H9 (cell line): ENCODE data around the gene EVC. TPM values are rescaled to one million over a fixed set of nuclear protein-coding genes. Genes with fewer than 3 reads are reported as not detected.

Source experiments
- DNase-seq: peaks from one replicate; pipeline ENCODE4 v3.0.0-alpha.2; 2017
- H2AFZ ChIP-seq: one replicate; pipeline ENCODE4 v1.6.1; 2013; ENCODE audit warnings: mild to moderate bottlenecking, low read length, control low read depth, moderate library complexity
- H2AK5ac ChIP-seq: 2 replicates; pipeline ENCODE4 v1.6.1; 2013; ENCODE audit warnings: low read length, control low read depth, mixed read lengths; ENCODE audit not compliant: insufficient read length
- H2BK120ac ChIP-seq: one replicate; pipeline ENCODE4 v1.6.1; 2013; ENCODE audit warnings: low read depth, mild to moderate bottlenecking, low read length, control low read depth, inconsistent platforms; ENCODE audit not compliant: poor library complexity, severe bottlenecking
- H2BK12ac ChIP-seq: 2 replicates; pipeline ENCODE4 v1.6.1; 2013; ENCODE audit warnings: low read length, control low read depth, mixed read lengths, low read depth; ENCODE audit not compliant: insufficient read length
- H2BK15ac ChIP-seq: 2 replicates; pipeline ENCODE4 v1.6.1; 2013; ENCODE audit warnings: low read depth, low read length, control low read depth
- H2BK20ac ChIP-seq: one replicate; pipeline ENCODE4 v1.6.1; 2013; ENCODE audit warnings: low read depth, mild to moderate bottlenecking, low read length, control low read depth, inconsistent platforms; ENCODE audit not compliant: poor library complexity, severe bottlenecking
- H2BK5ac ChIP-seq: 2 replicates; pipeline ENCODE4 v1.6.1; 2013; ENCODE audit warnings: low read length, control low read depth, mixed read lengths; ENCODE audit not compliant: insufficient read length
- H3K14ac ChIP-seq: 2 replicates; pipeline ENCODE4 v1.6.1; 2013; ENCODE audit warnings: low read length, control low read depth; ENCODE audit not compliant: insufficient read depth
- H3K18ac ChIP-seq: 2 replicates; pipeline ENCODE4 v1.6.1; 2013; ENCODE audit warnings: low read depth, mild to moderate bottlenecking, mixed read lengths, low read length, control low read depth; ENCODE audit not compliant: insufficient read length
- H3K23ac ChIP-seq: 2 replicates; pipeline ENCODE4 v1.6.1; 2013; ENCODE audit warnings: low read length, control low read depth, mixed read lengths, low read depth; ENCODE audit not compliant: insufficient read length
- H3K23me2 ChIP-seq: 2 replicates; pipeline ENCODE4 v1.6.1; 2013; ENCODE audit warnings: low read depth, mild to moderate bottlenecking, mixed read lengths, low read length, control low read depth; ENCODE audit not compliant: insufficient read length, poor library complexity, severe bottlenecking
- H3K27ac ChIP-seq: 2 replicates; pipeline ENCODE4 v1.5.1; 2013; ENCODE audit warnings: low read length, control low read depth, mixed read lengths, low read depth; ENCODE audit not compliant: insufficient read length
- H3K27me3 ChIP-seq: 2 replicates; pipeline ENCODE4 v1.6.1; 2013; ENCODE audit warnings: low read length, control low read depth, inconsistent platforms; ENCODE audit not compliant: insufficient read depth
- H3K4ac ChIP-seq: 2 replicates; pipeline ENCODE4 v1.6.1; 2013; ENCODE audit warnings: low read depth, mild to moderate bottlenecking, control low read depth, inconsistent platforms, low read length, moderate library complexity
- H3K4me1 ChIP-seq: 2 replicates; pipeline ENCODE4 v1.6.1; 2013; ENCODE audit warnings: low read length, control low read depth, inconsistent platforms; ENCODE audit not compliant: insufficient read depth
- H3K4me2 ChIP-seq: 2 replicates; pipeline ENCODE4 v1.6.1; 2013; ENCODE audit warnings: low read length, control low read depth, mixed read lengths; ENCODE audit not compliant: insufficient read length, insufficient read depth
- H3K56ac ChIP-seq: 2 replicates; pipeline ENCODE4 v1.6.1; 2013; ENCODE audit warnings: low read depth, mild to moderate bottlenecking, mixed read lengths, low read length, control low read depth; ENCODE audit not compliant: insufficient read length
- H3K79me1 ChIP-seq: 2 replicates; pipeline ENCODE4 v1.6.1; 2013; ENCODE audit warnings: low read depth, mild to moderate bottlenecking, moderate library complexity, low read length, control low read depth, inconsistent platforms; ENCODE audit not compliant: insufficient read depth, poor library complexity, severe bottlenecking
- H3K79me2 ChIP-seq: 2 replicates; pipeline ENCODE4 v1.6.1; 2013; ENCODE audit warnings: low read length, control low read depth, inconsistent platforms; ENCODE audit not compliant: insufficient read depth
- H3K9ac ChIP-seq: 2 replicates; pipeline ENCODE4 v1.6.1; 2013; ENCODE audit warnings: low read length, control low read depth, mixed read lengths; ENCODE audit not compliant: insufficient read length; ENCODE audit errors: extremely low read depth
- H3K9me3 ChIP-seq: one replicate; pipeline ENCODE4 v1.6.1; 2013; ENCODE audit warnings: low read depth, low read length, inconsistent platforms; ENCODE audit not compliant: control insufficient read depth
- H3T11ph ChIP-seq: one replicate; pipeline ENCODE4 v1.6.1; 2013; ENCODE audit warnings: mild to moderate bottlenecking, low read length, control low read depth, inconsistent platforms
- H4K20me1 ChIP-seq: one replicate; pipeline ENCODE4 v1.6.1; 2013; ENCODE audit not compliant: control insufficient read depth, insufficient read length, insufficient read depth
- H4K5ac ChIP-seq: 2 replicates; pipeline ENCODE4 v1.6.1; 2013; ENCODE audit warnings: low read depth, mild to moderate bottlenecking, mixed read lengths, low read length, control low read depth; ENCODE audit not compliant: insufficient read length
- H4K8ac ChIP-seq: replicated peaks from 2 replicates; pipeline ENCODE4 v1.6.1; 2013; ENCODE audit warnings: low read length, control low read depth, mixed read lengths, low read depth; ENCODE audit not compliant: insufficient read length
- H4K91ac ChIP-seq: 2 replicates; pipeline ENCODE4 v1.6.1; 2013; ENCODE audit warnings: low read depth, mild to moderate bottlenecking, moderate library complexity, mixed read lengths, low read length, control low read depth; ENCODE audit not compliant: insufficient read length
- H3K27ac Mint-ChIP-seq, 3 experiments: 2 replicates in 2 of 3; 3 replicates in 1 of 3; pipeline ENCODE4 v1.8.0; 2020 to 2021; ENCODE audit warnings: mixed read lengths in 3 of 3, mild to moderate bottlenecking in 1 of 3, moderate library complexity in 1 of 3
- H3K27me3 Mint-ChIP-seq: 2 replicates; pipeline ENCODE4 v1.8.0; 2021; ENCODE audit warnings: low read depth, mild to moderate bottlenecking, moderate library complexity, mixed read lengths
- H3K36me3 Mint-ChIP-seq, 3 experiments: 2 replicates in 2 of 3; 3 replicates in 1 of 3; pipeline ENCODE4 v1.8.0; 2020 to 2021; ENCODE audit warnings: low read depth in 3 of 3, mixed read lengths in 3 of 3; ENCODE audit not compliant: insufficient read depth in 1 of 3
- H3K4me1 Mint-ChIP-seq, 2 experiments: 2 replicates each; pipeline ENCODE4 v1.8.0; 2020; ENCODE audit warnings: mixed read lengths in 2 of 2
- H3K4me3 Mint-ChIP-seq, 2 experiments: 2 replicates in 1 of 2; 3 replicates in 1 of 2; pipeline ENCODE4 v1.8.0; 2020 to 2021; ENCODE audit warnings: mild to moderate bottlenecking in 2 of 2, mixed read lengths in 2 of 2, moderate library complexity in 1 of 2
- H3K9me3 Mint-ChIP-seq, 2 experiments: 2 replicates in 1 of 2; 3 replicates in 1 of 2; pipeline ENCODE4 v1.8.0; 2020; ENCODE audit warnings: mild to moderate bottlenecking in 2 of 2, mixed read lengths in 2 of 2, moderate library complexity in 1 of 2
- WGBS: extraction: QIAGEN DNeasy Blood & Tissue Kit; methylation state at CpG from one replicate; pipeline ENCODE4 v1.1.7; 2013; ENCODE audit warnings: missing lambda C conversion rate, low lambda C conversion rate, mixed read lengths; ENCODE audit not compliant: insufficient read length; ENCODE audit errors: extremely low coverage; 5-methylcytosine and 5-hydroxymethylcytosine counted together
- total RNA-seq: library from RNA; stranded (reverse); gene quantifications from 2 replicates; pipeline ENCODE4 v1.2.1, GENCODE V29; 2021
- TF ChIP-seq, protein P1 (sequence below): fragments of 200-600 bp; sonication (generic); conservative IDR thresholded peaks from 3 replicates; pipeline ENCODE4 v1.8.0; 2021; ENCODE audit warnings: antibody characterized with exemption, mild to moderate bottlenecking

Gene EVC
- total RNA-seq, 1 experiment from 2014 or later = 10.1 TPM

GRCh38 chr4:5798946-5799345, 87.9 kb downstream of the EVC start:
- H3K27ac ChIP-seq = no peak overlapping the region
- H3K9ac ChIP-seq = no peak overlapping the region
- H4K20me1 ChIP-seq = no peaks in the 10 kb centered on the region
- no peak for DNase-seq
- H3K23ac ChIP-seq = no peak overlapping the region
- no peak overlapping the region for H3K14ac ChIP-seq
- Mint-ChIP-seq H3K36me3 (peaks cover 17 to 35% (median 19%) of the 10 kb centered on the region in 3 experiments; a peak in 6 of 7 replicates), H3K4me1 (no peaks in the 10 kb centered on the region), H3K27me3 (no peaks in the 10 kb centered on the region; the same call in 1 of the 2 replicates), H3K4me3 (no peak overlapping the region), H3K9me3 (no peaks in the 10 kb centered on the region), H3K27ac (no peak overlapping the region)
- no peaks in the 10 kb centered on the region for H3K27me3 ChIP-seq
- H4K5ac ChIP-seq = no peak overlapping the region
- no peak overlapping the region for H2BK20ac ChIP-seq
- no peak overlapping the region for H3K18ac ChIP-seq
- no peaks in the 10 kb centered on the region for H3K4me1 ChIP-seq
- H4K8ac ChIP-seq = no peak overlapping the region
- H3K23me2 ChIP-seq = no peaks in the 10 kb centered on the region
- WGBS = no CpG with 5 or more reads among the region's 11 CpGs
- H2AFZ ChIP-seq = no peak overlapping the region
- H2BK5ac ChIP-seq = no peak overlapping the region
- no peak overlapping the region for H3K4me2 ChIP-seq
- H2BK120ac ChIP-seq = no peak overlapping the region
- no peaks in the 10 kb centered on the region for H3K9me3 ChIP-seq
- no peaks in the 10 kb centered on the region for H3K79me2 ChIP-seq
- no peak overlapping the region for H2AK5ac ChIP-seq
- H3T11ph ChIP-seq = no peak overlapping the region
- H4K91ac ChIP-seq = no peak overlapping the region
- TF ChIP-seq, protein P1, sequence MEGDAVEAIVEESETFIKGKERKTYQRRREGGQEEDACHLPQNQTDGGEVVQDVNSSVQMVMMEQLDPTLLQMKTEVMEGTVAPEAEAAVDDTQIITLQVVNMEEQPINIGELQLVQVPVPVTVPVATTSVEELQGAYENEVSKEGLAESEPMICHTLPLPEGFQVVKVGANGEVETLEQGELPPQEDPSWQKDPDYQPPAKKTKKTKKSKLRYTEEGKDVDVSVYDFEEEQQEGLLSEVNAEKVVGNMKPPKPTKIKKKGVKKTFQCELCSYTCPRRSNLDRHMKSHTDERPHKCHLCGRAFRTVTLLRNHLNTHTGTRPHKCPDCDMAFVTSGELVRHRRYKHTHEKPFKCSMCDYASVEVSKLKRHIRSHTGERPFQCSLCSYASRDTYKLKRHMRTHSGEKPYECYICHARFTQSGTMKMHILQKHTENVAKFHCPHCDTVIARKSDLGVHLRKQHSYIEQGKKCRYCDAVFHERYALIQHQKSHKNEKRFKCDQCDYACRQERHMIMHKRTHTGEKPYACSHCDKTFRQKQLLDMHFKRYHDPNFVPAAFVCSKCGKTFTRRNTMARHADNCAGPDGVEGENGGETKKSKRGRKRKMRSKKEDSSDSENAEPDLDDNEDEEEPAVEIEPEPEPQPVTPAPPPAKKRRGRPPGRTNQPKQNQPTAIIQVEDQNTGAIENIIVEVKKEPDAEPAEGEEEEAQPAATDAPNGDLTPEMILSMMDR = no peak
- H3K56ac ChIP-seq = no peak overlapping the region
- no peaks in the 10 kb centered on the region for H3K79me1 ChIP-seq
- H2BK12ac ChIP-seq = no peak overlapping the region
- no peak overlapping the region for H3K4ac ChIP-seq
- H2BK15ac ChIP-seq = no peak overlapping the region
